Adrenal gland (tissue), 5 donors: Measurements from ENCODE around the gene BBLN.

Source experiments
- CTCF ChIP-seq, 6 experiments: fragments of 450-650 bp in 4 of 6; fragments of 200-600 bp in 2 of 6; sonication (generic) in 1 of 6; IDR thresholded peaks; 1 replicate in 5 of 6; 2 replicates in 1 of 6; pipeline versions ENCODE4 v1.5.1 to v1.8.0; 2016 to 2021; ENCODE audit warnings: antibody characterized with exemption in 6 of 6, mild to moderate bottlenecking in 2 of 6, moderate library complexity in 1 of 6
- POLR2A ChIP-seq, 2 donors: fragments of 450-650 bp; IDR thresholded peaks; one replicate each; pipeline ENCODE4 v1.6.1; 2017; ENCODE audit warnings: antibody characterized with exemption in 2 of 2, mild to moderate bottlenecking in 2 of 2, moderate library complexity in 1 of 2
- donor health status: DM: no; HTN: no; CAD: no.

- no peak for TF ChIP-seq CTCF (IDR thresholded peaks at IDR 0.05)
- no peak for TF ChIP-seq POLR2A (IDR thresholded peaks at IDR 0.05)
Measured at GRCh38 chr9:128206484-128206883, 46.4 kb downstream of the BBLN start.
